Smooth muscle cell (in vitro differentiated cells): ENCODE results near the gene S100A5. TPM values are rescaled to one million over a fixed set of nuclear protein-coding genes. Genes with fewer than 3 reads are reported as not detected.

Experiments
- DNase-seq: peaks from one replicate; lab custom pipeline; 2025; ENCODE audit not compliant: unreplicated experiment; lab: John Stamatoyannopoulos, UW
- H2AFZ ChIP-seq: fragments of 200-600 bp; sonication (generic); 2 replicates; pipeline ENCODE4 v1.6.0; 2016; ENCODE audit warnings: antibody characterized with exemption, low read depth, mild to moderate bottlenecking
- H3F3A ChIP-seq: fragments of 200-600 bp; sonication (generic); 2 replicates; pipeline ENCODE4 v1.6.0; 2017; ENCODE audit warnings: antibody characterized with exemption, low read depth
- H3K27ac ChIP-seq: fragments of 200-600 bp; sonication (generic); 2 replicates; pipeline ENCODE4 v1.5.1; 2016; ENCODE audit warnings: low read depth, mild to moderate bottlenecking
- H3K27me3 ChIP-seq: fragments of 200-600 bp; sonication (generic); 2 replicates; pipeline ENCODE4 v1.6.1; 2016; ENCODE audit warnings: low read depth, mild to moderate bottlenecking
- H3K36me3 ChIP-seq: fragments of 200-600 bp; sonication (generic); 2 replicates; pipeline ENCODE4 v1.5.1; 2016; ENCODE audit warnings: low read depth
- H3K4me1 ChIP-seq: fragments of 200-600 bp; sonication (generic); 2 replicates; pipeline ENCODE4 v1.5.1; 2016; ENCODE audit warnings: low read depth
- H3K4me2 ChIP-seq: fragments of 200-600 bp; sonication (generic); 2 replicates; pipeline ENCODE4 v1.6.0; 2016; ENCODE audit warnings: mild to moderate bottlenecking
- H3K4me3 ChIP-seq: fragments of 200-600 bp; sonication (generic); 2 replicates; pipeline ENCODE4 v1.5.1; 2016; ENCODE audit warnings: mild to moderate bottlenecking
- H3K79me2 ChIP-seq: fragments of 200-600 bp; sonication (generic); 2 replicates; pipeline ENCODE4 v1.6.0; 2016; ENCODE audit warnings: low read depth, mild to moderate bottlenecking
- H3K9ac ChIP-seq: fragments of 200-600 bp; sonication (generic); 2 replicates; pipeline ENCODE4 v1.6.0; 2016; ENCODE audit warnings: low read depth
- H3K9me3 ChIP-seq: fragments of 200-600 bp; sonication (generic); replicated peaks from 2 replicates; pipeline ENCODE4 v1.5.1; 2016; ENCODE audit warnings: low read depth
- H4K20me1 ChIP-seq: fragments of 200-600 bp; sonication (generic); 2 replicates; pipeline ENCODE4 v1.6.0; 2016; ENCODE audit warnings: low read depth
- WGBS: methylation state at CpG from one replicate; pipeline ENCODE4 v1.1.7; 2016; ENCODE audit warnings: low lambda C conversion rate; 5-methylcytosine and 5-hydroxymethylcytosine counted together
- polyA plus RNA-seq: library from polyadenylated mRNA; unstranded; fragments of >200 nt; fragmentation: Nextera tagmentation; extraction: Ambion mirVana; gene quantifications from 2 replicates; pipeline ENCODE4 v1.2.1, GENCODE V29; 2016
- total RNA-seq: library from RNA; depleted of rRNA; stranded (reverse); fragments of >200 nt; gene quantifications from 2 replicates; pipeline ENCODE4 v1.2.3, GENCODE V29; 2014
- TF ChIP-seq, protein P1 (sequence below): fragments of 200-600 bp; sonication (generic); IDR thresholded peaks from 2 replicates; pipeline ENCODE4 v1.5.1; 2017; ENCODE audit warnings: borderline replicate concordance, mild to moderate bottlenecking, antibody characterized with exemption; ENCODE audit not compliant: insufficient read depth, poor library complexity, severe bottlenecking

Gene S100A5
- total and polyA plus RNA-seq, 2 experiments from 2014 or later: 1.6 to 6.2 TPM

DNA sequence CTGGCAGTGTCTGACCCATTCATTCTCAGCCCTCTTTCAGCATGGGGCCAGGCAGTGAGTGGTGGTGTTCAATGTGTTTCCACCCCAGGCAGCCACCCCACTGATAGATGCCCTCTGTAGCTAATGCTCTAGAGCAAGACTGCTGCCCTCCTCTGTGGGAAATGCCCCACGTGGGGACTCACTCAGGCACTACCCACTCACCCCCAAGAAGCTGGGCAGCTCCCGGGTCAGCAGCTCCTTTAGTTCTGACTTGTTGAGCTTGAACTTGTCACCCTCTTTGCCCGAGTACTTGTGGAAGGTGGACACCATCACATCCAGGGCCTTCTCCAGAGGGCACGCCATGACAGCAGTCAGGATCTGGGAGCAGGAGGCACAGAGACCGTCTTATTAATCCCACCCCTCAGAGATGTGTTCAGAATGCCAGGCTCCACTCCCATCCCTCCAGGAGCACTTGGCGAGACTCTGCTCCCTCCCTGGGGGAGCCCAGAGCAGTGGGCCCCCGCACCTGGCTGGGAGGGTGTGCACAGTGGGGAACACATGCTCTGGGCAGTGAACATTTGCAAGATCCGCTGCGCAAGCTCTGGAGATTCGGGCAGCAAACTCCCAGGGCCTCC is 3.8 kb upstream of the S100A5 start:
- Histone ChIP-seq H3K36me3 (no peaks in the 10 kb centered on the region), H3F3A (peaks cover 8% of the 10 kb centered on the region), H3K9me3 (no peaks in the 10 kb centered on the region), H3K27me3 (no peaks in the 10 kb centered on the region), H2AFZ (no peak overlapping the region), H3K79me2 (no peaks in the 10 kb centered on the region), H3K4me1 (peaks cover 46% of the 10 kb centered on the region), H3K9ac (peak overlapping the region; percentile 51), H3K4me2 (peak overlapping the region; percentile 84), H4K20me1 (no peaks in the 10 kb centered on the region), H3K4me3 (peak overlapping the region; percentile 39), H3K27ac (peak overlapping the region; percentile 93)
- 35% methylated on average over 10 of the region's 10 CpGs for WGBS
- TF ChIP-seq, protein P1, sequence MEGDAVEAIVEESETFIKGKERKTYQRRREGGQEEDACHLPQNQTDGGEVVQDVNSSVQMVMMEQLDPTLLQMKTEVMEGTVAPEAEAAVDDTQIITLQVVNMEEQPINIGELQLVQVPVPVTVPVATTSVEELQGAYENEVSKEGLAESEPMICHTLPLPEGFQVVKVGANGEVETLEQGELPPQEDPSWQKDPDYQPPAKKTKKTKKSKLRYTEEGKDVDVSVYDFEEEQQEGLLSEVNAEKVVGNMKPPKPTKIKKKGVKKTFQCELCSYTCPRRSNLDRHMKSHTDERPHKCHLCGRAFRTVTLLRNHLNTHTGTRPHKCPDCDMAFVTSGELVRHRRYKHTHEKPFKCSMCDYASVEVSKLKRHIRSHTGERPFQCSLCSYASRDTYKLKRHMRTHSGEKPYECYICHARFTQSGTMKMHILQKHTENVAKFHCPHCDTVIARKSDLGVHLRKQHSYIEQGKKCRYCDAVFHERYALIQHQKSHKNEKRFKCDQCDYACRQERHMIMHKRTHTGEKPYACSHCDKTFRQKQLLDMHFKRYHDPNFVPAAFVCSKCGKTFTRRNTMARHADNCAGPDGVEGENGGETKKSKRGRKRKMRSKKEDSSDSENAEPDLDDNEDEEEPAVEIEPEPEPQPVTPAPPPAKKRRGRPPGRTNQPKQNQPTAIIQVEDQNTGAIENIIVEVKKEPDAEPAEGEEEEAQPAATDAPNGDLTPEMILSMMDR: no peak
- DNase-seq: no peak

DNA sequence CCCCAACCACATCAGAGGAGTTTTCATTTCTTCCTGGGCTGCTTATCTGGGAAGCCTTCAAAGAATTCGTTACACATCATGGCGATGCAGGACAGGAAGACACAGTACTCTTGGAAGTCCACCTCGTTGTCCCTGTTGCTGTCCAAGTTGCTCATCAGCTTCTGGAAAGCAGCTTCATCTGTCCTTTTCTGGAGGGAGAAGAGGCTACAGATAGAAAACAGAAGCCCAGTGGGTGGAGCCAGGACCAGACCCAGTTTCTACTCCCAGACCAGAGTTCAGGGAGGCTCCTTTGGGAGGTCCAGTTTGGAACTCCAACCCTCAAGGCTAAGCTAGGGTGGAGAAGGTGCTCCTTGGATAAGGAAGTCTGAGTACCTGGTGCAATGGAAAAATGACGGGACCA is 3.0 kb upstream of the S100A5 start:
- peak overlapping the region; percentile 51 for H3K9ac ChIP-seq
- H3K27me3 ChIP-seq: no peaks in the 10 kb centered on the region
- no peaks in the 10 kb centered on the region for H3K79me2 ChIP-seq
- H3K4me3 ChIP-seq: no peak overlapping the region
- no peak for DNase-seq
- H3K4me2 ChIP-seq: peak overlapping the region; percentile 84
- WGBS: 46% methylated on average over 4 of the region's 4 CpGs
- no peaks in the 10 kb centered on the region for H4K20me1 ChIP-seq
- peak overlapping the region; percentile 93 for H3K27ac ChIP-seq
- H2AFZ ChIP-seq: no peak overlapping the region
- H3F3A ChIP-seq: peaks cover 11% of the 10 kb centered on the region
- H3K9me3 ChIP-seq: no peaks in the 10 kb centered on the region
- TF ChIP-seq, protein P1: no peak
- no peaks in the 10 kb centered on the region for H3K36me3 ChIP-seq
- H3K4me1 ChIP-seq: peaks cover 41% of the 10 kb centered on the region

DNA sequence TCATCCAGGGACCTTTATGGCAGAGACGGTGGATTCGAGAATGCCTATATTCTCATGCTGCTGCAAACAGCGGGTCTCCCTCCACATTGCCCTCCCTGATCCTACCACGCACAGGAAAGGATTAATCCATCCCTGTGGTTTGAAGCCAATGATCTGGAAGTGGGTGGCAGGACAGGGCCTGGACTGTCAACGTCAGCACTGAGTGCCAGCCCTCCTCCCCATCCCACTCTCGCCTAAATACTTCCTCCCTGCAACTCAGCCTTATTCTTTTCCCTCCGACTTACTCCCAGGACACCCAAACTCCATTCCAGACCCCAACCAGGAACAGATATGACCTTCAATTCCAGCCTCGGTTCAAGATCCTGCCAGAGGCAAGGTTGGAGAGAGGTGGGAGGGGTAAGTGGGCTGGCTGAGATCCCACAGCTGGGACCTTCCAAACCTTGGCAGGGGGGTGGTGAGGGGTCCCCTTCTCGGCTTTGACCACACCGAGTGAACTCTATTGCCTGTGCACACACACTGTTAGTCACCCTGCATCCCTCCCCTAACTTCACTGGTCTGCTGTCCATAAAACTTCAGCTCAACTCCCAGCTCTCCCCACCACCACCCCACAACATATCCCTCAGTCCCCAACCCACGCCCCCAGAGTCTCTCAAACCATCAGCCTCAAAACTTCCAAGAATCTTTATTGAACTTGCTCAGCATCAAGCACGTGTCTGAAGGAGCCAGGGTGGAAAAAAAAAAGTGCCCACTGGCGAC is 2.4 kb upstream of the S100A5 start:
- Histone ChIP-seq H4K20me1 (no peaks in the 10 kb centered on the region), H3K4me2 (peak overlapping the region; percentile 84), H3K27me3 (no peaks in the 10 kb centered on the region), H3K79me2 (no peaks in the 10 kb centered on the region), H3K9ac (peak overlapping the region; percentile 81), H2AFZ (no peak overlapping the region), H3K36me3 (no peaks in the 10 kb centered on the region), H3K9me3 (no peaks in the 10 kb centered on the region), H3K4me3 (no peak overlapping the region), H3K4me1 (peaks cover 39% of the 10 kb centered on the region), H3K27ac (peak overlapping the region; percentile 93), H3F3A (peaks cover 14% of the 10 kb centered on the region)
- TF ChIP-seq, protein P1: no peak
- DNase-seq: no peak
- 30% methylated on average over 13 of the region's 13 CpGs for WGBS
